ENCODE results near the gene POLD2.

Gene POLD2

DNA sequence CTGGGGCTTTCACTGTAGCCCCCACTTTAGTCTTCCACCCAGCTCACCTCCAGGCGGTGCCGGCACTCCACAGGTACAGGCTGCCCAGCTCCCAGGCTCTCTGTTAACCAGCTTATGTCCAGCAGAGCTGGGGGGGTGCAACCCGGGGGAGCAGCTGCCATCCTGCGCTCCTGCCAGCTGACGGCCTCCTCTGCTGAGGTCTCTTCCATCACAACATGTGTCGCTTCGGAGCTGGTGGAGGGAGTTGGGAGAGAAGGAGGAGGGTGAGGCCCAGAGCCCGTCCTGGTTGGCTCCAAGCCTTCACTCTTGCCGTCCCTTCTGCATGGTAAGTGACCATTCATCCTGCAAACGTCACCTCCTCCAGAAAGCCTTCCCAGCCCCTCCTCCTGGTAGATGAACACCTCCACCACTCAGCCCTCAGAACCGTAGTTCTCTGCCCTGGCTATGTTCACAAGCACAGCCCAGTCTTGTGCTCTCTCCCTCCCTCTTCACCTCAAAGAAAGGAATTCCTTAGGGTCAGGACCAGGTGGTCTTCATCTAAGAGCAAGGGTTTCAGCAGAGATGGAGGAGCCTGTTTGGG lies 42.6 kb downstream of the POLD2 start:
- TF ChIP-seq, protein P1, sequence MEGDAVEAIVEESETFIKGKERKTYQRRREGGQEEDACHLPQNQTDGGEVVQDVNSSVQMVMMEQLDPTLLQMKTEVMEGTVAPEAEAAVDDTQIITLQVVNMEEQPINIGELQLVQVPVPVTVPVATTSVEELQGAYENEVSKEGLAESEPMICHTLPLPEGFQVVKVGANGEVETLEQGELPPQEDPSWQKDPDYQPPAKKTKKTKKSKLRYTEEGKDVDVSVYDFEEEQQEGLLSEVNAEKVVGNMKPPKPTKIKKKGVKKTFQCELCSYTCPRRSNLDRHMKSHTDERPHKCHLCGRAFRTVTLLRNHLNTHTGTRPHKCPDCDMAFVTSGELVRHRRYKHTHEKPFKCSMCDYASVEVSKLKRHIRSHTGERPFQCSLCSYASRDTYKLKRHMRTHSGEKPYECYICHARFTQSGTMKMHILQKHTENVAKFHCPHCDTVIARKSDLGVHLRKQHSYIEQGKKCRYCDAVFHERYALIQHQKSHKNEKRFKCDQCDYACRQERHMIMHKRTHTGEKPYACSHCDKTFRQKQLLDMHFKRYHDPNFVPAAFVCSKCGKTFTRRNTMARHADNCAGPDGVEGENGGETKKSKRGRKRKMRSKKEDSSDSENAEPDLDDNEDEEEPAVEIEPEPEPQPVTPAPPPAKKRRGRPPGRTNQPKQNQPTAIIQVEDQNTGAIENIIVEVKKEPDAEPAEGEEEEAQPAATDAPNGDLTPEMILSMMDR (IDR thresholded peaks at IDR 0.05; ENCODE audit: low read depth, low read length), result no peak
- no peak overlapping the region for H3K4me3 ChIP-seq (ENCODE audit: low read depth, low read length)

DNA sequence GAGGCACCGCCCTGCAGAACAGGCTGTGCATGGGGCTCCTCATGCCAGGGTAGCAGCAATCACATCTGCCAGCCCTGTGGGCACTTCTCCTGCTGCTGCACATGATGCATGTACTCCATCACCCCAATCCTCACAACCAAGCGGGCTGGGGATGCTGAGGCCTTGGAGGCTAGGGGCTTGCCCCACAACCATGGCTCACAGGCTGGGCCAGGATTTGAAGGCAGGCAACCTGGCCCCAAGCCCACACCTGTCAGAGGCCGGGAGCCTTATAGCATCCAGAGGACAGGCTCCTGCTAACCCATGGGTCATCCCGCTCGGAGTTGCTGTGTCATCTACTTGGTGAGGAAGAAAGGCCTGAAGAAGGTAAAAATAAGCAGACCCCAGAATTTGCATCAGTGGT lies 43.2 kb downstream of the POLD2 start:
- TF ChIP-seq, protein P1 (IDR thresholded peaks at IDR 0.05; ENCODE audit: low read depth, low read length), result no peak

DNA sequence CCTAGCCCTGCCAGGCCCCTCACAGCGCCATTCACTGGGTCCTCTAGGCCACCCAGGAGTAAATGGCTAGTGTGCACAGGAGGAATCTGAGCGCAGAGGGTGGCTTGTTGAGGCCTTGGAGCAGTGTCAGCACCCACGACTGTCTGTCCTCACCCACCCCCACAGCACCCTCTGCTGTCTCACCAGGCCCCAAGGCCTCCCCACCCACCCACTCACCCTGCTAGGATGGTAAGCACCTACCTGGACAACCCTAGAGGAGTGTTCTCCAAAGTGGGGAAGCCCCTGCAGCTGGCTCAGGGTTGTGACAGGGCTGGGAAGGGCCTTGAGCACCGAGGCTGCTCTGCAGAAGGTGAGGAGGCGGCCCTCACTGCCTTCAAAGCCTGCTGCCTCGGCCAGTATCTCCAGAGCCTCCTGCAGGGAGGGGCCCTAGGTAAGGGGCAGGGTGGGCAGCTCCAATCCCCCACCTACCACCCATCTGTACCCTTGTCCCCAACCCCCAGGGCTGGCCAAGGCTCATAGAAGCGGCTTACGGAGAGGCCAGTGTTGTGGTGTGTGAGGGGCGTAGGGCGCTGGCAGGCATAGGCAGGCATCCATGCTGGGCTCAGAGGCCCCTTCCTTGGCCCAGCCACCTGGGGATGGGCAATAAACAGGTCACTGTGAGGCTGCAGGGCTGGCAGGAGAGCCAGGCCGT lies 43.9 kb downstream of the POLD2 start:
- TF ChIP-seq, protein P1 (IDR thresholded peaks at IDR 0.05; ENCODE audit: low read depth, low read length), result no peak
- H3K4me3 ChIP-seq (ENCODE audit: low read depth, low read length), result no peak overlapping the region

More for the DNA sequence above, 43.2 kb downstream of the POLD2 start:
- no peak overlapping the region for H3K4me3 ChIP-seq (ENCODE audit: low read depth, low read length)

DNA sequence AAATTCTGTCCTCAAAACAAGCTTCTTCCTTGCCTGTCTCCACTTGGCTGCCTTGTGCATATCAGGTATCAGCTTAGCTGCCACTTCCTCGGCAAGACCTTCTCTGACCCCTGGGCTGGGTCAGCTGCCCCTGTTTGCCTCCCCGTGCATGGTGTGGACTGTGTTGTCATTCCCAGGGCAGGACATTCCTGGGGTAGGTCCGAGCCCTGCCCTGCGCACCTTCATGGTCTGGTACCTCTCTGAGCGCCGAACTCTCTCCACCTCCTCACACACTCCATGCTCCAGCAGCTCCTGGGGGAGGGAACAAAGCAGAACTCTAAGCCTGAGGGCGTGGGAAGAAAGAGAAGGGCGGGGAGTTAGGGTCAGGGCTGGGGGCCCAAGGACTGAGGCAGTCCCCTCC lies 44.8 kb downstream of the POLD2 start:
- H3K4me3 ChIP-seq (ENCODE audit: low read depth, low read length), result no peak overlapping the region

DNA sequence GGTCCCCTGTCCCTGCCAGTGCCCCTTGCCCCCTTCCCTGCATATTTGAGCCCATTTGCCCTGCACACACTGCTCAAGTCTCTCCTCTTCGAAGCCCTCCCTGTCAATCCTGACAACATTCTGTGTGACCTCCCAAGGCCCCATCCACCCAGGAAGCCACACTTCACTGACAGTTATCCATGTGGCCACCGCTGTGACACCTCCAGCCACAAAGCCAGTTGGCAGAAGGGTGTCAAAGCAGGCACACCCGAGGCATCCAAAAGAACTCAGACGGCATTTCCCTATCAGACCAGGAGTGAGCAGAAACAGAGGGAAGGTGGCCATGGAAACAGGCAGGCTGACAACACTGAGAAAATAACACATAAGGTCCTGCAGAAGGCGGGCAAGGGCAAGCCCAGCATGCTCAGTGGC lies 45.7 kb downstream of the POLD2 start:
- TF ChIP-seq, protein P1 (IDR thresholded peaks at IDR 0.05; ENCODE audit: low read depth, low read length), result no peak
- H3K4me3 ChIP-seq (ENCODE audit: low read depth, low read length), result no peak overlapping the region

More for the DNA sequence above, 44.8 kb downstream of the POLD2 start:
- TF ChIP-seq, protein P1 (IDR thresholded peaks at IDR 0.05; ENCODE audit: low read depth, low read length), result no peak

DNA sequence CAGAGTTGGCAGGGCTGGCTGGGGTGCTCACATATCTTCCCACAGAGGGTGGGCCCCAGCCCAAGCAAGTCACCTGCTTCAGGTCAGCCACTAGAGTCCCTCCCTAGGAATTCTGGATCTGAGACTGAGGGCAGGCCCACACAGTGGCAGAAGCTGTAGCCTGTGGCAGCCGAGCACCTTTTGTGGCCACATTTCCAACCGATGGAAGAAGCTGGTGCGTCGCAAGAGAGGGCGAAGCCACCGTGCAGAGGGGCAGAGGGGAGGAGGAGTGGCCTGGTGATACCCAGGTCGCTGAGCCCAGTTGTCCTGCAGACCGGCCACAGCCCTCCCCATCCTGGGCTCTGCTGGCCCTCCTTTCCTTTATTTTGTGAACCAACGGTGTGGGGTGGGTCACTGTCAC lies 46.3 kb downstream of the POLD2 start:
- H3K4me3 ChIP-seq (ENCODE audit: low read depth, low read length), result no peak overlapping the region
- TF ChIP-seq, protein P1 (IDR thresholded peaks at IDR 0.05; ENCODE audit: low read depth, low read length), result no peak

DNA sequence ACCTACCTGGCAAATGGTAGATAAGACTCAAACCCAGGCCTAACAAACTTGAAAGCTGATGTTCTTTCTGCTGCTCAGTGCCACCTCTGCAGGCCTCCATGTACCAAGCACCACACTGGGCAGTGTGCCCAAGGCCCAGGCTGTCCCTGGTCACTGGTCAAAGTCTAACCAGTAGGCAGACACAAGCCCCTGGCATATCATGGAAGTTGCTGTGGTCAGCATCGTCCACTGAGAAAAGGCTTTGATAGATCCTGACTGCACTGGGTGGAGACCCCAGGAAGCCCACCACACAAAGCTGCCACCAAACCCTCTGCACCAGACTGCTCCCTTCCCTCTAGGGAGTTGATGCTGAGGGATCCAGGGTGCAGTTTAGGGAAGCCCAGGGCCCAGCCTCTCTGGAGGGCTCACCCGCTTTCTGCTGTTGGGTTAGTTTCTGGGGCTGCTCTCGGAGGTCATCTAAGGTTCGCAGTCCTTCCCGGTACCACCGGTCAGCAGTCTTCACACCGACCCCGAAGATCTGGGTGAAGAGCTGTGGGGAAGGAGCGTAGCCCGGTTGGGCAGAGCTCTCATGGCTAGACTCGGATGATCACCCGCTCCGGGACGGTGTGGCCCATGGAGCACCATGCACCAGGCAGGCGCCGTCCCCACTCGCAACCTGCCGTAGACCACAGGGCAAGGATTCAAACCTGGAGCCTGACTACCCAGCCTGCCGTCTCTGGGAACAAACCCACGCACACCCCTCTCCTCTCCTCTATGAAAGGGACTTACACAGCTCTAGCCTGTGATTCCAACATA lies 47.0 kb downstream of the POLD2 start:
- TF ChIP-seq, protein P1 (IDR thresholded peaks at IDR 0.05; ENCODE audit: low read depth, low read length), result no peak
- no peak overlapping the region for H3K4me3 ChIP-seq (ENCODE audit: low read depth, low read length)

Data from WI38 (cell line).